HepG2 (cell line): ENCODE data around the gene OR1M1.

Experiments
- CBFB ChIP-seq: sonication (generic); formaldehyde crosslinking; IDR thresholded peaks from 2 replicates; pipeline ENCODE4 v1.4.0; 2020; ENCODE audit warnings: missing genetic modification reagents
- ZNF232 ChIP-seq: sonication (generic); formaldehyde crosslinking; IDR thresholded peaks from 2 replicates; pipeline ENCODE4 v1.4.0; 2020; ENCODE audit warnings: missing genetic modification reagents, borderline replicate concordance
- TF ChIP-seq, protein P1 (sequence below): sonication (generic); formaldehyde crosslinking; IDR thresholded peaks from 2 replicates; pipeline ENCODE4 v1.4.0; 2020; ENCODE audit warnings: mild to moderate bottlenecking, missing genetic modification reagents
- TF ChIP-seq, protein P2 (sequence below): sonication (generic); formaldehyde crosslinking; conservative IDR thresholded peaks from 2 replicates; pipeline ENCODE4 v1.8.1; 2023; ENCODE audit warnings: missing genetic modification reagents
- TF ChIP-seq, protein P3 (sequence below): sonication (generic); formaldehyde crosslinking; IDR thresholded peaks from 2 replicates; pipeline ENCODE4 v1.4.0; 2020; ENCODE audit warnings: low read depth, missing genetic modification reagents
- TF ChIP-seq, protein P4 (sequence below): sonication (generic); IDR thresholded peaks from 2 replicates; pipeline ENCODE4 v1.6.1; 2016; ENCODE audit warnings: low read depth, borderline replicate concordance

DNA sequence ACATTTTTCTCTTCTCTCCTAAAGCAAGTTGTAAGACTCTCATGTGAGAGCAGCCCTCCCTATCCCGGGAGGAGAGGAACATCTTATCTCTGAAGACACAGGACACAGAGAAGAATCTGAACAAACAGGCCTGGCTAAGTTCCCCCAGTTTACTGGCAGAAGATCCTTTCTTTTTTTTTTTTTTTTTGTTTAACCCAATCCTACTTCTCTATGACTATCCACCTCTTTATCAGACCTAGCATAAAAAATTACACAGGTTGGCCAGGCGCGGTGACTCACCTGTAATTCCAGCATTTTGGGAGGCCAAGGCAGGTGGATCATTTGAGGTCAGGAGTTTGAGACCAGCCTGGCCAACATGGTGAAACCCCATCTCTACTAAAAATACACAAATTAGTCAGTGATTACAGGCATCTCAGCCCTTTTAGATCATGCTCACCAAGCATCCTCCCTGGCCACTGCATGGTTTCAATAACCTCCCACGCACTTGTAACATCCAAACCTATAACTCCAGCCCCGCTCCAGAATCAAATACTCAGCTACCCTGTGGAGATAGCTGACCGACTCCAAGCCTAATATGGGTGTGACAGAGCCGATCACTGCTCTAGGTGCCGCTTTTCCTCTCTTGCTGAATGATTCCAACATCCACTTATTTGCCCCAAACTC is 49.3 kb upstream of the OR1M1 start:
- TF ChIP-seq, protein P1, sequence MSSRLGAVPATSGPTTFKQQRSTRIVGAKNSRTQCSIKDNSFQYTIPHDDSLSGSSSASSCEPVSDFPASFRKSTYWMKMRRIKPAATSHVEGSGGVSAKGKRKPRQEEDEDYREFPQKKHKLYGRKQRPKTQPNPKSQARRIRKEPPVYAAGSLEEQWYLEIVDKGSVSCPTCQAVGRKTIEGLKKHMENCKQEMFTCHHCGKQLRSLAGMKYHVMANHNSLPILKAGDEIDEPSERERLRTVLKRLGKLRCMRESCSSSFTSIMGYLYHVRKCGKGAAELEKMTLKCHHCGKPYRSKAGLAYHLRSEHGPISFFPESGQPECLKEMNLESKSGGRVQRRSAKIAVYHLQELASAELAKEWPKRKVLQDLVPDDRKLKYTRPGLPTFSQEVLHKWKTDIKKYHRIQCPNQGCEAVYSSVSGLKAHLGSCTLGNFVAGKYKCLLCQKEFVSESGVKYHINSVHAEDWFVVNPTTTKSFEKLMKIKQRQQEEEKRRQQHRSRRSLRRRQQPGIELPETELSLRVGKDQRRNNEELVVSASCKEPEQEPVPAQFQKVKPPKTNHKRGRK, result no peak
- TF ChIP-seq CBFB (CRISPR knock-in tag) (no peak), ZNF232 (CRISPR knock-in tag) (no peak)
- TF ChIP-seq, protein P2, sequence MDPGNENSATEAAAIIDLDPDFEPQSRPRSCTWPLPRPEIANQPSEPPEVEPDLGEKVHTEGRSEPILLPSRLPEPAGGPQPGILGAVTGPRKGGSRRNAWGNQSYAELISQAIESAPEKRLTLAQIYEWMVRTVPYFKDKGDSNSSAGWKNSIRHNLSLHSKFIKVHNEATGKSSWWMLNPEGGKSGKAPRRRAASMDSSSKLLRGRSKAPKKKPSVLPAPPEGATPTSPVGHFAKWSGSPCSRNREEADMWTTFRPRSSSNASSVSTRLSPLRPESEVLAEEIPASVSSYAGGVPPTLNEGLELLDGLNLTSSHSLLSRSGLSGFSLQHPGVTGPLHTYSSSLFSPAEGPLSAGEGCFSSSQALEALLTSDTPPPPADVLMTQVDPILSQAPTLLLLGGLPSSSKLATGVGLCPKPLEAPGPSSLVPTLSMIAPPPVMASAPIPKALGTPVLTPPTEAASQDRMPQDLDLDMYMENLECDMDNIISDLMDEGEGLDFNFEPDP, result no peak
- TF ChIP-seq, protein P3, sequence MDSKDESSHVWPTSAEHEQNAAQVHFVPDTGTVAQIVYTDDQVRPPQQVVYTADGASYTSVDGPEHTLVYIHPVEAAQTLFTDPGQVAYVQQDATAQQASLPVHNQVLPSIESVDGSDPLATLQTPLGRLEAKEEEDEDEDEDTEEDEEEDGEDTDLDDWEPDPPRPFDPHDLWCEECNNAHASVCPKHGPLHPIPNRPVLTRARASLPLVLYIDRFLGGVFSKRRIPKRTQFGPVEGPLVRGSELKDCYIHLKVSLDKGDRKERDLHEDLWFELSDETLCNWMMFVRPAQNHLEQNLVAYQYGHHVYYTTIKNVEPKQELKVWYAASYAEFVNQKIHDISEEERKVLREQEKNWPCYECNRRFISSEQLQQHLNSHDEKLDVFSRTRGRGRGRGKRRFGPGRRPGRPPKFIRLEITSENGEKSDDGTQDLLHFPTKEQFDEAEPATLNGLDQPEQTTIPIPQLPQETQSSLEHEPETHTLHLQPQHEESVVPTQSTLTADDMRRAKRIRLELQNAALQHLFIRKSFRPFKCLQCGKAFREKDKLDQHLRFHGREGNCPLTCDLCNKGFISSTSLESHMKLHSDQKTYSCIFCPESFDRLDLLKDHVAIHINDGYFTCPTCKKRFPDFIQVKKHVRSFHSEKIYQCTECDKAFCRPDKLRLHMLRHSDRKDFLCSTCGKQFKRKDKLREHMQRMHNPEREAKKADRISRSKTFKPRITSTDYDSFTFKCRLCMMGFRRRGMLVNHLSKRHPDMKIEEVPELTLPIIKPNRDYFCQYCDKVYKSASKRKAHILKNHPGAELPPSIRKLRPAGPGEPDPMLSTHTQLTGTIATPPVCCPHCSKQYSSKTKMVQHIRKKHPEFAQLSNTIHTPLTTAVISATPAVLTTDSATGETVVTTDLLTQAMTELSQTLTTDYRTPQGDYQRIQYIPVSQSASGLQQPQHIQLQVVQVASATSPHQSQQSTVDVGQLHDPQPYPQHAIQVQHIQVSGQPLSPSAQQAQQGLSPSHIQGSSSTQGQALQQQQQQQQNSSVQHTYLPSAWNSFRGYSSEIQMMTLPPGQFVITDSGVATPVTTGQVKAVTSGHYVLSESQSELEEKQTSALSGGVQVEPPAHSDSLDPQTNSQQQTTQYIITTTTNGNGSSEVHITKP (CRISPR knock-in tag), result no peak
- TF ChIP-seq, protein P4, sequence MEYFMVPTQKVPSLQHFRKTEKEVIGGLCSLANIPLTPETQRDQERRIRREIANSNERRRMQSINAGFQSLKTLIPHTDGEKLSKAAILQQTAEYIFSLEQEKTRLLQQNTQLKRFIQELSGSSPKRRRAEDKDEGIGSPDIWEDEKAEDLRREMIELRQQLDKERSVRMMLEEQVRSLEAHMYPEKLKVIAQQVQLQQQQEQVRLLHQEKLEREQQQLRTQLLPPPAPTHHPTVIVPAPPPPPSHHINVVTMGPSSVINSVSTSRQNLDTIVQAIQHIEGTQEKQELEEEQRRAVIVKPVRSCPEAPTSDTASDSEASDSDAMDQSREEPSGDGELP, result no peak
